Fibroblast of mammary gland (primary cell): ENCODE data around the gene EXOC6B.

Source experiments
- DNase-seq: peaks from one replicate; pipeline ENCODE4 v3.0.0-alpha.2; 2010; ENCODE audit warnings: low read depth
- H3K4me3 ChIP-seq: 2 replicates; pipeline ENCODE4 v1.5.1; 2011; ENCODE audit warnings: low read depth, mild to moderate bottlenecking, low read length, moderate library complexity; ENCODE audit not compliant: control insufficient read depth
- TF ChIP-seq, protein P1 (sequence below): conservative IDR thresholded peaks from 2 replicates; pipeline ENCODE4 v1.5.1; 2011; ENCODE audit warnings: low read depth, low read length, inconsistent platforms; ENCODE audit not compliant: control insufficient read depth, insufficient read depth

EXOC6B gene

DNA sequence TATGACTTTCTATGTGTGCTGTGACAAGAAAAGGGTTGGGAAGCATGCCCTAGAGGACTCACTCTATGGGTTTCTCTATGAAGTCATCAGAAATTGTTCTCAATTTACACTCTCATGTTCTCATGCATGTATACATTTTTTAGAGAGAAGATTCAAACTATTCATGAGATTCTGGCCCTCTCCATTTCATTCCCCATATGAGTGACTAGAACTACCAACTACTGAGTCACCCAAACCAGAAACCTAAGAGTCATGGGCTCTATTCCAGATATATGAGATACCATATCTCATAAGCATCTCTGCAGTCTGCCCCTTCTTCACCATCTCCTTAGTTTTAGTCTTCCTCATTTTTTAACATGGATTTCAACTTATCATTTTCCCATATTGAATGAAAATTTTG, 87.7 kb downstream of the EXOC6B start:
- peak; percentile 13 for DNase-seq
- H3K4me3 ChIP-seq, result no peak overlapping the region
- TF ChIP-seq, protein P1, sequence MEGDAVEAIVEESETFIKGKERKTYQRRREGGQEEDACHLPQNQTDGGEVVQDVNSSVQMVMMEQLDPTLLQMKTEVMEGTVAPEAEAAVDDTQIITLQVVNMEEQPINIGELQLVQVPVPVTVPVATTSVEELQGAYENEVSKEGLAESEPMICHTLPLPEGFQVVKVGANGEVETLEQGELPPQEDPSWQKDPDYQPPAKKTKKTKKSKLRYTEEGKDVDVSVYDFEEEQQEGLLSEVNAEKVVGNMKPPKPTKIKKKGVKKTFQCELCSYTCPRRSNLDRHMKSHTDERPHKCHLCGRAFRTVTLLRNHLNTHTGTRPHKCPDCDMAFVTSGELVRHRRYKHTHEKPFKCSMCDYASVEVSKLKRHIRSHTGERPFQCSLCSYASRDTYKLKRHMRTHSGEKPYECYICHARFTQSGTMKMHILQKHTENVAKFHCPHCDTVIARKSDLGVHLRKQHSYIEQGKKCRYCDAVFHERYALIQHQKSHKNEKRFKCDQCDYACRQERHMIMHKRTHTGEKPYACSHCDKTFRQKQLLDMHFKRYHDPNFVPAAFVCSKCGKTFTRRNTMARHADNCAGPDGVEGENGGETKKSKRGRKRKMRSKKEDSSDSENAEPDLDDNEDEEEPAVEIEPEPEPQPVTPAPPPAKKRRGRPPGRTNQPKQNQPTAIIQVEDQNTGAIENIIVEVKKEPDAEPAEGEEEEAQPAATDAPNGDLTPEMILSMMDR, result no peak

DNA sequence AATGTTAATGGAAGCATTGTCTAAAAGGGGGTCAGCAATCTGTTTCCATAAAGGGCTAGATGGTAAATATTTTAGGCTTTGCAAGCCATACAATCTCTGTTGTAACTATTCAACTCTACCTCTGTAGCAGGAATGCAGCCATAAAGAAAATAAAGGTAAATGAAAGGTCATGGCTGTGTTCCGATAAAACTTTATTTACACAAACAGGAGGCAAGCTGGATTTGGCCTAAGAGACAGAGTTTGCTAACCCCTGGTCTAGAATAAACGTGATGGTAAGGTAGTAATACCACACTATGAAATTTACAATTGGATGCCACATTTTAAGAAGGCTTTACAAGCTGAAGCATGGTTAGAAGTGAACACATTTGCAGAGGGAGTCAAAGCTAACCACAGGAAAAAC, 91.4 kb downstream of the EXOC6B start:
- H3K4me3 ChIP-seq, result no peak overlapping the region
- TF ChIP-seq, protein P1, result no peak
- DNase-seq, result no peak

DNA sequence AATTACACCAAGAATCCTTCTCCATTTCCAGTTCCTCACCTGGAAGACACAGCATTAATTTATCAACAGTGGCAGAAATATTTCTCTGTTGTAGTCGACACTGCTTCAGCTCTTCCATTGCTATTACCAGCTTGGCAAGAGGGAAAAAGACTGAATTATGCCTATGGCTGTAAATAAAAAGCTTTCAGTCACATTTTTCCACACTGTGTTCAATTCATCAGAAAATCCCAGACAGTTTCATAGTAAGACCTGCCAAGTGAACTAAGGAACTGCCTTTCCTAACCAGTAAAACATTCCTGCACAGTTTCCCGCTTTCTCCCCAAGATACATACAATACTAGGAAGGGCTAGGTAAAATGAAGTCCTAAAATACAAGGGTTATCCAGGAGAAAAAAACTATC, 94.7 kb downstream of the EXOC6B start:
- no peak for DNase-seq
- TF ChIP-seq, protein P1, result no peak
- no peak overlapping the region for H3K4me3 ChIP-seq

DNA sequence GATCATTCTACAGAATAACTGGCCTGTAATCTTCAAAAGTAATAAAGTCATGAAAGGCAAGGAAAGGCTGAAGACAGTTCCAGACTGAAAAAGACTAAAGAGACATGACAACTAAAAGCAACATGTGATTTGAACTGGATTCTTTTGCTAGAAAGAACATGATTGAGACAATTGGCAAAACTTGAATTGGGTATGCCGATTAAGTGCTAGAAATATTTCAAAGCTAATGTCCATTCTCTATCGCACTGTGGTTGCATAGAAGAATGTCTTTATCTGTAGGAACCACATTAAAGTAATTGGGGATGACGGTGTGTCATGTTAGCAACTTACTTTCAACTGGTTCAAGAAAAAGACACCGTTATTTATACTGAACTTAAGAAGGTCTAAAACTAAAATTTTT, 98.5 kb downstream of the EXOC6B start:
- no peak for DNase-seq
- TF ChIP-seq, protein P1, result no peak
- no peak overlapping the region for H3K4me3 ChIP-seq

DNA sequence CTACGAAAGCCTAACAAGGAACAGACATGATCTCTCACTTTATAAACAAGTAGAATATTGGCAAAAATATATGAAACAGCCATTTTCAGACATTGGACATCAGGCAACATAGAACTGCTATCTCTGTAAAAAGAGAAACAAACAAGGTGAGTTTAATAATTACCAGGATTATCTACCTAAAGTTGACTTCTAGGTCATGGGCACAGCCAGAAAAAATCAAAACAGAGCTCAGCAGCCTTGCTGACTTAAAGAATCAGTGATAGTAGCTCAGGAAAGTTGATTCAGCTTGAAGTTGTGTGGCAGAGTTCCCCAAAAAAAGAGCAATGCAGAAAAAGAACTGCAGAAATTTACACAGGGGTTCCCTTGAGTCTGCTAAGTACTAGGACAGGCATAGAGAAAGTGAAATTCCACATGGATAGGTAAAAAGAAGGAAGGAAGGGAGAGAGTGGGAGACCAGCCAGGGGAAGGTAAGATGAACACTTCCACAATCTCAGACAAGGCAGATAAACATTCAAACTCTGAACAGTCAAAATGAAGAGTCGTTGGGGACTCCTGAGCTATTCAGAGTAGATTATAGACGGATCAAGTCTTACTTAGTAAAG, 102.0 kb downstream of the EXOC6B start:
- no peak for DNase-seq
- H3K4me3 ChIP-seq, result no peak overlapping the region
- TF ChIP-seq, protein P1, result no peak

DNA sequence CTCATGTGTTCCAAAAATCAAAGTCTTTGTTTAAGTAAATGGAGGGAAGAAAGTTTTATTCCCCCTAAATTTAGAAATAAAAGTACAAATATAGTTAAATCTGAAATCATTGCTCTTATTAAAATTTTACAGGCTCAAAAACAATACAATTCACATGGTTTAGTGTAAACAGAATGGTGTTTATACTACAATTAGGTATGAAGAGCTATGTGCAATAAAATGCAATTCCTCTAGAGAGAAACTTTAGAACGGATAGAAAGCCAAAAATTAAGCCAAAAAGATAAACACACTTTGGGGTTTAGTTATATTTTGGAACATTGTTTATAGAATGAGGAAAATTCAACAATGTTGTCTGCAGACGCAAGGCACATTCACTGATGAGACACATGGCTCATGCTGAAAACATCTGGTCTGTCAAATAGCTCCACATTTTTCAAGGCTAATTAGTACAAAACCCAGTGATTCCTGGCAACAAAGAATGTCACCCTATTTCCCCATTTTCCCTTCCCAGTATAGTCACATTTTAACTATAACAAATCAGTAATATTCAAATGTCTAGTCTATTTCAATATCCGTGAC, 103.3 kb downstream of the EXOC6B start:
- TF ChIP-seq, protein P1, result no peak
- DNase-seq, result peak; percentile 17
- no peak overlapping the region for H3K4me3 ChIP-seq
